Rectal smooth muscle tissue (tissue), 1 donor: ENCODE data around the gene AP2M1.
"Not testable (repeated sequence)": the region's sequence is repeated elsewhere in the genome, so short reads cannot be mapped to it uniquely, and the experiment has no call there.

Experiments used
- H3K27ac ChIP-seq: one replicate; pipeline ENCODE4 v1.7.0; 2013; ENCODE audit warnings: low read depth, low read length, inconsistent platforms
- H3K27me3 ChIP-seq: one replicate; pipeline ENCODE4 v1.7.0; 2013; ENCODE audit warnings: low read length; ENCODE audit not compliant: control insufficient read depth, insufficient read depth
- H3K36me3 ChIP-seq: one replicate; pipeline ENCODE4 v1.7.0; 2013; ENCODE audit warnings: low read length; ENCODE audit not compliant: control insufficient read depth, insufficient read depth
- H3K4me1 ChIP-seq: one replicate; pipeline ENCODE4 v1.7.0; 2013; ENCODE audit warnings: low read length; ENCODE audit not compliant: control insufficient read depth, insufficient read depth
- H3K4me3 ChIP-seq: one replicate; pipeline ENCODE4 v1.7.0; 2013; ENCODE audit warnings: low read length
- H3K9ac ChIP-seq: one replicate; pipeline ENCODE4 v1.7.0; 2013; ENCODE audit warnings: low read length

AP2M1 gene

DNA sequence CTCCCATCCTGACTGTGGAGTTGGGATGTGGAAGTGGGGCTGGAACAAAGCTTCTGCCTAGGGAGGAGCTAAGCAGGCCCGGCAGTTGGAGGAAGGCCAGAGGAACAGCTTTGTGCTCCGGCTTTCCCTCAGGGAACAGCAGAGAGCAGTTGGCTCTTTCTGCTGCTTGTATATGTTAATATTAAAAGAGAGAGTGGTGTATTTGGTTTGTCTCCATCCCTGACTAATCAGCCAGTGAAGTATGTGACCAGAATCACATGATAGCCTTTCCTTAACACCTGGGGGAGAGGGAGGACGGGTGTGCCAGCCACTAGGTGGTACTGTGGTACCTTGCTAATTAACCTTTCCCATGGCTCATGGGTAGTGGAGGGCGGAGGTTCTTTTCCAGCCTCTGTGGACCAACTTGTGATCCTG is 29.5 kb upstream of the AP2M1 start:
- no peak overlapping the region for H3K27ac ChIP-seq
- no peaks in the 10 kb centered on the region for H3K4me1 ChIP-seq
- H3K36me3 ChIP-seq: peaks cover 48% of the 10 kb centered on the region
- no peak overlapping the region for H3K9ac ChIP-seq
- no peak overlapping the region for H3K4me3 ChIP-seq
- H3K27me3 ChIP-seq: no peaks in the 10 kb centered on the region

DNA sequence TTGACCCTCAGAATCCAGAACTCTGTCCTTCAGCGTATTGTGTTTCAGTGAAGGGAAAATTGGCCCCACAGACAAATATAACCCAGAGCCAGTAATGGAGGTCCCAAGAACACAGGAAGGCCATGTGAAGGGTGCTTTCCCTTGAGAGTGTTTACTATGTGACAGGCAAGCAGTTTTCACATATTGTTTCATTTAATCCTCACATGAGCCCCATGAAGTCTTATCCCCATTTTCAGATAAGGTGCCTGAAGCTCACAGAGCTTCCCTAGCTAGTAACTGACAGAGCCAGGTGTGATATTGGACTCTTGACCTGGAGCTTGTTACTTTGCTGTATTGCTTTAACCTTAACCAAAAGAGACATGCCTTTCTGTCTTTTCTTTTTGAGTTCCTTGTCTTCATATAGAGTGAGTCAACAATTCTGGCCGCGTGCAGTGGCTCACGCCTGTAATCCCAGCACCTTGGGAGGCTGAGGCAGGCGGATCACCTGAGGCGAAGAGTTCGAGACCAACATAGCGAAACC is 28.8 kb upstream of the AP2M1 start:
- no peaks in the 10 kb centered on the region for H3K4me1 ChIP-seq
- H3K4me3 ChIP-seq: no peak overlapping the region
- H3K36me3 ChIP-seq: peaks cover 43% of the 10 kb centered on the region
- H3K9ac ChIP-seq: no peak overlapping the region
- H3K27ac ChIP-seq: no peak overlapping the region
- no peaks in the 10 kb centered on the region for H3K27me3 ChIP-seq

DNA sequence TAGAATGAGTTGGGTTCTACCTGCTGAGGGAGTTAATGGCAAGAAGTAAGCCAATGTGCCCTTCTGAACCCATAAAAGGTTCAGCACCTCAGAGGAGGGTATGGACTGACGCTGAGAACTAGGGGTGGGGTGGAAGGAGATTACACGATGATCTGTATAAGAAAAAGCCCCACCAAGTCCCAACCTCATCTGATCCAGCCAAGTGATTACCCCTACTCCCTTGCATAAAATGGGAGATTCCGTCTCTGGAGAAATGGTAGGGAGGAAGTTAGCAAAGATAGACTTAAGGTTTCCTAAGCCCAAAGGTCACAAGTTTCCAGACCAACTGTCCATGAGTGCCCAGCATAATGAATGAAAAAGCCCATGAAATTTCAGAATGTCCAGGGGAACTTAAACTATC is 26.6 kb upstream of the AP2M1 start:
- H3K4me3 ChIP-seq: no peak overlapping the region
- H3K27me3 ChIP-seq: no peaks in the 10 kb centered on the region
- H3K9ac ChIP-seq: no peak overlapping the region
- H3K27ac ChIP-seq: no peak overlapping the region
- peaks cover 27% of the 10 kb centered on the region for H3K36me3 ChIP-seq
- no peaks in the 10 kb centered on the region for H3K4me1 ChIP-seq

DNA sequence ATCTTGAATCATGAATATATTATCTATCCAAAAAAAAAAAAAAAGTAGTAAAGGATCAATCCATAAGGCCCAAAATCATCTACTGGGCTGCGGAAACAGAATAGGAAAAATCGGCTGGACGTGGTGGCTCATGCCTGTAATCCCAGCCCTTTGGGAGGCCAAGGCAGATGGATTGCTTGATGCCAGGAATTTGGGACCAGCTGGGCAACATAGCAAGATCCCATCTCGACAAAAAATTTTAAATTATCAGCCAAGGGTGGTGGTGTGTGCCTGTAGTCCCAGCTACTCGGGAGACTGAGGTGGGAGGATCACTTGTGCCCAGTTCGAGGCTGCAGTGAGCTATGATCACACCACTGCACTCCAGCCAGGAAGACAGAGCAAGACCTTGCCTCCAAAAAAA is 25.5 kb upstream of the AP2M1 start:
- H3K27ac ChIP-seq: no peak overlapping the region
- H3K9ac ChIP-seq: no peak overlapping the region
- H3K27me3 ChIP-seq: no peaks in the 10 kb centered on the region
- no peak overlapping the region for H3K4me3 ChIP-seq
- no peaks in the 10 kb centered on the region for H3K4me1 ChIP-seq
- H3K36me3 ChIP-seq: peaks cover 16% of the 10 kb centered on the region

DNA sequence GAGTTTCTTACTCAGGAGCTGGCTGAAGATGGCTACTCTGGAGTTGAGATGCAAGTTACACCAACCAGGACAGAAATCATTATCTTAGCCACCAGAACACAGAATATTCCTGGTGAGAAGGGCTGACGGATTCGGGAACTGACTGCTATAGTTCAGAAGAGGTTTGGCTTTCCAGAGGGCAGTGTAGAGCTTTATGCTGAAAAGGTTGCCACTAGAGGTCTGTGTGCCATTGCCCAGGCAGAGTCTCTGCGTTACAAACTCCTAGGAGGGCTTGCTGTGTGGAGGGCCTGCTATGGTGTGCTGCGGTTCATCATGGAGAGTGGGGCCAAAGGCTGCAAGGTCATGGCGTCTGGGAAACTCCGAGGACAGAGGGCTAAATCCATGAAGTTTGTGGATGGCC is 24.9 kb upstream of the AP2M1 start:
- not testable (repeated sequence) for H3K9ac ChIP-seq, H3K27me3 ChIP-seq, H3K27ac ChIP-seq

DNA sequence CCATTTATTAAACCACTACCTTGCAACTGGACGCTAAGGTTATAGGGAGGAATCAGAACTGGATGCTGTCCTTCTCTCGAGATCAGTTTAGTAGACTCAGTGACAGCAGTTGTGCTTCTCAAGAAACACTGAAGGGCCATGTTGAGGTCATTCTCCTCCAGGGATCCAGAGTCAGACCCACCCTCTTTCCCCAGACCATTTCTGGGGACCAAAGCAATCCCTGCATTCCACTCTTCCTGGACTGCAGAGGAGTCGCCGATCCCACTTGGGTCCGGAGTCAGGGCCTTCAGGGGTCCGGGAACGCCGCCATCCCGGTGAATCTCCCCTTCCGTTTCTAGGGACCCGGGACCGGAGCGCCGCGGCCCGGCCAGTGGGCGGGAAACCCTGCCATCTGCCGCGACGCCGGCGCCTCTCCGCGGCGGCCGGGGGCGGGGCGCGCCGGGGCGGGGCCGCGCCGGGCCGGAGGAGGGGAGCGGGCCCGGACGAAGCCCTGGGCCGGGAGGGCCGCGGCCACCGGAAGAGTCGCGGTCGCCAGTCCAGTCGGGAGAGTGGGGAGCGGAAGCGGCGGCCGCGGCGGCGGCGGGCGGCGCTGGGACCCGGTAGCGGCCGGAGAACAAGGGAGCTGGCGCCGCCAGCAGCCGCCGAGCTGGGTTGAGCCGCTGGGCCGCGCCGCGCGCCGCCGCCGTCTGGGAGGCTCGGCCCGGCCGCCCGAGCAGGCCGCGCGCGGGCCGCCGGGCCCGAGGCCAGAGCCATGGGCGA is 19.6 kb upstream of the AP2M1 start, which contains the start of gene DVL3:
Gene DVL3, plus strand, starts transcription at position 493 of the 759 bp plus-strand sequence. Its CDS starts 259 bp downstream, at position 752.
- Histone ChIP-seq H3K4me1 (peaks cover 14% of the 10 kb centered on the region), H3K36me3 (no peaks in the 10 kb centered on the region), H3K4me3 (peak within 1 kb of the TSS; percentile 96)

More for the DNA sequence above, 24.9 kb upstream of the AP2M1 start:
- not testable (repeated sequence) for H3K4me3 ChIP-seq, H3K4me1 ChIP-seq, H3K36me3 ChIP-seq

DNA sequence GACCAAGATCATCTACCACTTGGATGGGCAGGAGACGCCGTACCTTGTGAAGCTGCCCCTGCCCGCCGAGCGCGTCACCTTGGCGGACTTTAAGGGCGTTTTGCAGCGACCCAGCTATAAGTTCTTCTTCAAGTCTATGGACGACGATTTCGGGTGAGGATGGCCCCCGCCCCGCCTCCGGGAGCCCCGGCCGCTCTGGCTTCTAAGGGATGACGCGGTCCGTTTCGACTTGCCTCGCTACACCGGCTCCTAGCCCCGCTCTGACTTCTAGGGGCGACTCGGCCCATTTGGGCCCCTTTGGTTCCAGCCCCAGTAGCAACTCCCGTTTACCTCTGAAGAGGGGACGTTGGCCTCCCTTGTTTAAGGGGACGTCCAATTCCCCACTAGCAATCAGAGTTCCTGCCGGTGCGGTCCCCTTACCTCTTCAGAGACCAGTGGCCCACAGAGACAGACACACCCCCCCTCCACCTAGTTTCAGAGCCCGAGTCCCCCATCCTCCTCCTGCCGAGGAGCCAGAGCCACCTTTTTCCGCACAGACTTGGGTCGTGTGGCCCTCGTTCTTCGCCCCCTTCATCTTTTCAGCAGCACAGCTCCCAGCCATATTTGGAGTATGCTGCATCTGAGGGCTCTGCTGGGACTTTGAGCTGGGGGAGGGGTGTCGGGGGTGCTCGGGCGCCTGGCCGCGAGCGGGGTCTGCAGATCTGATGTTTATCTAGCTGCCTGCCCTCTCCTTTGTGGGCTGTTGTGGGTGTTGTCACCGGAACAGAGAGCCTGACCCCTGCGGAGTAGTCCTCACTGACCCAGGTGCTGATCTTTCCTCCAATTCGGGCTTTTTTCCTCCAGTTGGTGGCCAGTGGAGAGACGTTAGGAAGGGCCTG is 18.8 kb upstream of the AP2M1 start:
- Histone ChIP-seq H3K4me1 (peaks cover 21% of the 10 kb centered on the region), H3K27ac (peak overlapping the region; percentile 93), H3K9ac (peak overlapping the region; percentile 74), H3K4me3 (peak overlapping the region; percentile 96), H3K27me3 (no peaks in the 10 kb centered on the region), H3K36me3 (no peaks in the 10 kb centered on the region)

More for the DNA sequence above, 19.6 kb upstream of the AP2M1 start, which contains the start of gene DVL3:
- H3K9ac ChIP-seq: peak within 1 kb of the TSS; percentile 75
- H3K27ac ChIP-seq: peak within 1 kb of the TSS; percentile 93
- no peaks in the 10 kb centered on the region for H3K27me3 ChIP-seq

DNA sequence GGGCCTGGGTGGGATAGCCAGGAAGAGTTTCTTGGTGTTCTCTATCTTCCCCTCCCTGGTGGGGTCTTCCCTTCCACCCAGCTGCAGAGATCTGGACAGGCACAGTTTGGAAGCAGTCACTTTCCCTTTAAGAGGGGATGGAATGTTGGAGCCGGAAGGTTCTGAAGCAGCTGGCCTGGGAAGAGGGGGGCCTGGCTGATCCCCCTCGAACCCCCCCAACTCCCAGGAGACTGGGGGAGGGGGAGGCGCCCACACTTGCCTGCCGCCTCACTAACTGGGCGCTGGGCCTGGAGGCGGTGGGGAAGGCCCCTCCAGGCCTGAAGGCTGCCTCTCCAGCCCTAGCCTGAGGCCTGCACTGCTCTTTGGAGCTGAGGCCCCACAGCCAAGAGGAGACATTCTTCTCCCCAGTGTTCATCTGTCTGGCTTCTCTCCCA is 18.1 kb upstream of the AP2M1 start:
- H3K27ac ChIP-seq: peak overlapping the region; percentile 93
- H3K36me3 ChIP-seq: no peaks in the 10 kb centered on the region
- no peaks in the 10 kb centered on the region for H3K27me3 ChIP-seq
- peak overlapping the region; percentile 96 for H3K4me3 ChIP-seq
- peak overlapping the region; percentile 74 for H3K9ac ChIP-seq
- peaks cover 22% of the 10 kb centered on the region for H3K4me1 ChIP-seq

DNA sequence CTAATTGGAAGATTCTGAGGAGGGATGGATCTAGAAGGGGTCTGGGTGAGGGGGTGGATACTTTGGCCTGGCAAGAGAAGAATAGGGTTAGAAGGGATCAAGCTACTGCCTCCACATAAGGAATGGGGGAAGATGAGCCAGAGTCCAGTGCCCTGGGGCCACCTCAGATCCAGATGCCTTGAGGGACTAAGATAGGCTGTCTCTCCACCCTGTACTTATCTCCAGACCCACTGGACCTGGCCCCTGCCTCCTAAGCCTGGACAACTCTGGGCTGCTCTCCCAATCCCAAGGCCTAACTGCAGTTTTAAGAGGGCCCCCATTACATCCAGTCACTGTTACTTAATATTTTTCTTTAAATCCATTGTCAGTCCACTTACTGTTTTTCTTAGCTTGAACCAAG is 17.4 kb upstream of the AP2M1 start:
- Histone ChIP-seq H3K4me1 (peaks cover 25% of the 10 kb centered on the region), H3K27me3 (no peaks in the 10 kb centered on the region), H3K4me3 (peak overlapping the region; percentile 96), H3K27ac (peak overlapping the region; percentile 93), H3K9ac (peak overlapping the region; percentile 7), H3K36me3 (no peaks in the 10 kb centered on the region)

DNA sequence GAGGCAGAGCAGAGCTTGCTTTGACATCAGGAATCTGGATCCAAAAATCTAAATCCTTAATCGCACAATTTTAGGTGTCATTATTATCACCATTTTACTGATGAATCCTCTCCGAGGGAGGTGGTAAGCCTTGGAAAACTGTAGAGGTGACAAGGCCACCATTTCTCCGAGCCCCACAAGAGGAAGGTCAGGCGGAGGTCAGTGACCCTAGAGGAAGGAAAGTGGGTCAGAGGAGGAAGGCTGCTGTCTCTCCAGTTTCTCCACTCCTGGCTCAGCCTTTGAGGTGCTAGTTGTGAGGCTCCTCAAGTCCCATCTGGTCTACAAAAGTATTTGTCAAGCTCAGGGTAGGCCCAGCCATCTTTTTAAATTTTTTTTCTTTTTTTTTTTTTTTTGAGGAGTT is 16.3 kb upstream of the AP2M1 start:
- H3K4me1 ChIP-seq: peaks cover 25% of the 10 kb centered on the region
- H3K36me3 ChIP-seq: no peaks in the 10 kb centered on the region
- no peak overlapping the region for H3K4me3 ChIP-seq
- no peaks in the 10 kb centered on the region for H3K27me3 ChIP-seq
- H3K9ac ChIP-seq: no peak overlapping the region
- H3K27ac ChIP-seq: peak overlapping the region; percentile 1

DNA sequence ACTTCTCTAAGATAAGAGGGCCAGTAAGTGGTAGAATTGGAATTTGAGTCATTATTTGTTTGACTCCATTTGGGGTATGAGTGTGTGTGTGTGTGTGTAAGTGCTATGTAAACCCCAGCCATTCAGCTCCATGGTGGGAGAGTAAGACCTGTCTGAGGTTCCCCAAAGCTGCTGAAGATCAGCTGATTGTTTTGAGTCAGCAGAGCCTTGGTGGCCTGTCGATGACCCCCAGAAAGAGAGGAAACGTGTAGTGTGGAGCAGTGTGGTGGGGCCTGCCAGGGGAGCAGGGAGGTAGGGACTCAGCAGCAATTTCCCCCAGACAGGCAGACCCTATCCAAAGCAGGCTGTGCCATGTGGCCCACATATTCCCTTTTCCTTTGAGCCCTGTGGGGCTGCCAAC is 14.2 kb upstream of the AP2M1 start:
- H3K4me3 ChIP-seq: no peak overlapping the region
- H3K27ac ChIP-seq: peak overlapping the region; percentile 69

DNA sequence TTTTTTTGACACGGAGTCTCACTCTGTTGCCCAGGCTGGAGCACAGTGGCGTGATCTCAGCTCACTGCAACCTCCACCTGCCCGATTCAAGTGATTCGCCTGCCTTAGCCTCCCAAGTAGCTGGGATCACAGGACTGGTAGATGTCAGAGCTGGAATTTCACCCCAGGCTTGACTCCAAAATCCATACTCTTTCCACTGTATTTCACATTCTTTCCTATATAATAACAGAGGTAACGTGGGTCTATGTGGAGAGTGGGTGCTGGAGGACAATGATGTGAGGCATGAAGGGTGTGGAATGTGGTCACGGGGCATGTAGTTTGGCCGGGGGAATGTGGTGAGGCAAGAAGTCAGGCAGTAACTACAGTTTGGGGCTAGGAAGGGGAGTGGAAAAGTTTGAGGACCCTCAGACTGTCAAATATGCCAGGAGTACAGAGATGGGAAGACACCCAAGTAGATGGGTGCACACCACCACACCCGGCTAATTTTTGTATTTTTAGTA is 12.0 kb upstream of the AP2M1 start:
- H3K9ac ChIP-seq, H3K27me3 ChIP-seq, H3K27ac ChIP-seq, H3K4me3 ChIP-seq: not testable (repeated sequence)
- Histone ChIP-seq H3K36me3 (peaks cover 33% of the 10 kb centered on the region), H3K4me1 (peaks cover 18% of the 10 kb centered on the region)

More for the DNA sequence above, 14.2 kb upstream of the AP2M1 start:
- Histone ChIP-seq H3K27me3 (no peaks in the 10 kb centered on the region), H3K9ac (peak overlapping the region; percentile 8), H3K4me1 (peaks cover 25% of the 10 kb centered on the region), H3K36me3 (peaks cover 16% of the 10 kb centered on the region)
